ENCODE data around the gene PARP15. TPM values are rescaled to one million over a fixed set of nuclear protein-coding genes. Genes with fewer than 3 reads are reported as not detected.

PARP15 gene
- total and polyA plus RNA-seq, 2 donors (not counting 1 experiment from before 2014, with no cell fraction given): 0.62 to 1.2 TPM

- peaks cover 12% of the 10 kb centered on the region for H3K4me1 ChIP-seq (ENCODE audit: control insufficient read depth, extremely low read depth, insufficient read depth, low read length)
- H2AFZ ChIP-seq (ENCODE audit: low read length): peak overlapping the region; percentile 93
- no peaks in the 10 kb centered on the region for H3K9me3 ChIP-seq (ENCODE audit: control insufficient read depth, insufficient read depth, low read depth, low read length)
- H3K36me3 ChIP-seq (ENCODE audit: control insufficient read depth, insufficient read depth, low read length): no peaks in the 10 kb centered on the region
- peaks cover 10% of the 10 kb centered on the region for H3K79me2 ChIP-seq (ENCODE audit: control insufficient read depth, insufficient read depth, low read length)
- H3K27ac ChIP-seq (ENCODE audit: insufficient read depth, low read length): peak overlapping the region; percentile 74
- no peaks in the 10 kb centered on the region for H3K27me3 ChIP-seq (ENCODE audit: control insufficient read depth, insufficient read depth, low read length)
- H3K9ac ChIP-seq (ENCODE audit: insufficient read depth, low read length): peak overlapping the region; percentile 69
- TF ChIP-seq EZH2 (IDR thresholded peaks at IDR 0.05; ENCODE audit: low read length, missing control alignments) (no peak), CTCF (conservative IDR thresholded peaks at IDR 0.05 in 1 of 2, IDR thresholded peaks at IDR 0.05 in 1 of 2; ENCODE audit: low read depth in 1 of 2, low read length in 2 of 2) (no peak)
- DNase-seq (ENCODE audit: low read depth in 2 of 2): peak; percentile 19 to 28
- H4K20me1 ChIP-seq (ENCODE audit: control insufficient read depth, extremely low read depth, insufficient read depth, low read length): no peaks in the 10 kb centered on the region
- H3K4me3 ChIP-seq (replicated peaks in 1 of 4; ENCODE audit: control extremely low read depth in 1 of 4, insufficient read depth in 1 of 4, low read depth in 3 of 4, low read length in 4 of 4): peak overlapping the region; percentile 72 to 82 (median 79)
- H3K4me2 ChIP-seq (ENCODE audit: extremely low read depth, insufficient read depth, low read length): peak overlapping the region; percentile 78
These were observed 102.5 kb downstream of the PARP15 start for GRCh38 chr3:122679882-122680474.

GRCh38 chr3:122680475-122681283, 103.2 kb downstream of the PARP15 start, which contains the start of gene PARP14:
Gene PARP14, plus strand, starts transcription at chr3:122680839. Its CDS starts 45 bp downstream, at chr3:122680884.
- peak within 1 kb of the TSS; percentile 93 for H2AFZ ChIP-seq (ENCODE audit: low read length)
- peaks cover 12% of the 10 kb centered on the region for H3K4me1 ChIP-seq (ENCODE audit: control insufficient read depth, extremely low read depth, insufficient read depth, low read length)
- H4K20me1 ChIP-seq (ENCODE audit: control insufficient read depth, extremely low read depth, insufficient read depth, low read length): no peaks in the 10 kb centered on the region
- peak within 1 kb of the TSS; percentile 74 for H3K27ac ChIP-seq (ENCODE audit: insufficient read depth, low read length)
- peaks cover 10% of the 10 kb centered on the region for H3K79me2 ChIP-seq (ENCODE audit: control insufficient read depth, insufficient read depth, low read length)
- no peaks in the 10 kb centered on the region for H3K27me3 ChIP-seq (ENCODE audit: control insufficient read depth, insufficient read depth, low read length)
- peak within 1 kb of the TSS; percentile 72 to 82 (median 79) for H3K4me3 ChIP-seq (replicated peaks in 1 of 4; ENCODE audit: control extremely low read depth in 1 of 4, insufficient read depth in 1 of 4, low read depth in 3 of 4, low read length in 4 of 4)
- peak; percentile 65 to 78 for DNase-seq (ENCODE audit: low read depth in 2 of 2)
- H3K9ac ChIP-seq (ENCODE audit: insufficient read depth, low read length): peak within 1 kb of the TSS; percentile 69
- no peaks in the 10 kb centered on the region for H3K9me3 ChIP-seq (ENCODE audit: control insufficient read depth, insufficient read depth, low read depth, low read length)
- peak within 1 kb of the TSS; percentile 99 for H3K4me2 ChIP-seq (ENCODE audit: extremely low read depth, insufficient read depth, low read length)
- no peak for TF ChIP-seq EZH2 (IDR thresholded peaks at IDR 0.05; ENCODE audit: low read length, missing control alignments)
- TF ChIP-seq CTCF (conservative IDR thresholded peaks at IDR 0.05 in 1 of 2, IDR thresholded peaks at IDR 0.05 in 1 of 2; ENCODE audit: low read depth in 1 of 2, low read length in 2 of 2): peak in 1 of 2 donors; percentile 12
- H3K36me3 ChIP-seq (ENCODE audit: control insufficient read depth, insufficient read depth, low read length): no peaks in the 10 kb centered on the region

- no peak for TF ChIP-seq EZH2 (IDR thresholded peaks at IDR 0.05; ENCODE audit: low read length, missing control alignments)
- TF ChIP-seq CTCF (conservative IDR thresholded peaks at IDR 0.05 in 1 of 2, IDR thresholded peaks at IDR 0.05 in 1 of 2; ENCODE audit: low read depth in 1 of 2, low read length in 2 of 2): no peak
- Histone ChIP-seq H3K36me3 (ENCODE audit: control insufficient read depth, insufficient read depth, low read length) (no peaks in the 10 kb centered on the region), H4K20me1 (ENCODE audit: control insufficient read depth, extremely low read depth, insufficient read depth, low read length) (no peaks in the 10 kb centered on the region), H3K4me2 (ENCODE audit: extremely low read depth, insufficient read depth, low read length) (peak overlapping the region; percentile 99), H3K9me3 (ENCODE audit: control insufficient read depth, insufficient read depth, low read depth, low read length) (no peaks in the 10 kb centered on the region), H3K27me3 (ENCODE audit: control insufficient read depth, insufficient read depth, low read length) (no peaks in the 10 kb centered on the region), H3K4me3 (replicated peaks in 1 of 4; ENCODE audit: control extremely low read depth in 1 of 4, insufficient read depth in 1 of 4, low read depth in 3 of 4, low read length in 4 of 4) (peak overlapping the region; percentile 72 to 82 (median 79)), H3K27ac (ENCODE audit: insufficient read depth, low read length) (peak overlapping the region; percentile 58), H2AFZ (ENCODE audit: low read length) (peak overlapping the region; percentile 82), H3K79me2 (ENCODE audit: control insufficient read depth, insufficient read depth, low read length) (peaks cover 10% of the 10 kb centered on the region), H3K9ac (ENCODE audit: insufficient read depth, low read length) (peak overlapping the region; percentile 52), H3K4me1 (ENCODE audit: control insufficient read depth, extremely low read depth, insufficient read depth, low read length) (peaks cover 12% of the 10 kb centered on the region)
- peak; percentile 5 to 19 for DNase-seq (ENCODE audit: low read depth in 2 of 2)
These were observed 104.0 kb downstream of the PARP15 start for GRCh38 chr3:122681284-122681973.
